HUDEP-2 (cell line): ENCODE data around the gene DCLK2.

ENCODE experiments used
- DNase-seq, 76 experiments: peaks; one replicate each; lab custom pipeline; 2025; ENCODE audit not compliant: unreplicated experiment in 76 of 76; lab: John Stamatoyannopoulos, UW

The DCLK2 gene

GRCh38 chr4:150115851-150116250 is 37.6 kb downstream of the DCLK2 start:
- no peak for DNase-seq

GRCh38 chr4:150116506-150116905 is 38.3 kb downstream of the DCLK2 start:
- no peak for DNase-seq

- DNase-seq: no peak
Observed at GRCh38 chr4:150117094-150117493, 38.8 kb downstream of the DCLK2 start.

GRCh38 chr4:150117629-150118028 is 39.4 kb downstream of the DCLK2 start:
- no peak for DNase-seq

GRCh38 chr4:150119492-150119891 is 41.2 kb downstream of the DCLK2 start:
- no peak for DNase-seq

- no peak for DNase-seq
Observed at GRCh38 chr4:150123087-150123486, 44.8 kb downstream of the DCLK2 start.

- no peak for DNase-seq
Observed at GRCh38 chr4:150123796-150124677, 45.8 kb downstream of the DCLK2 start.

GRCh38 chr4:150126201-150126863 is 48.1 kb downstream of the DCLK2 start:
- no peak for DNase-seq

GRCh38 chr4:150126864-150127203 is 48.6 kb downstream of the DCLK2 start:
- DNase-seq: no peak

- no peak for DNase-seq
Observed at GRCh38 chr4:150127757-150128156, 49.5 kb downstream of the DCLK2 start.

- no peak for DNase-seq
Observed at GRCh38 chr4:150130933-150131332, 52.7 kb downstream of the DCLK2 start.

GRCh38 chr4:150131581-150132228 is 53.5 kb downstream of the DCLK2 start:
- no peak for DNase-seq

- DNase-seq: no peak
Observed at GRCh38 chr4:150133605-150134004, 55.4 kb downstream of the DCLK2 start.

GRCh38 chr4:150135134-150135772 is 57.0 kb downstream of the DCLK2 start:
- no peak for DNase-seq

GRCh38 chr4:150136036-150136435 is 57.8 kb downstream of the DCLK2 start:
- DNase-seq: no peak

GRCh38 chr4:150136481-150136880 is 58.2 kb downstream of the DCLK2 start:
- no peak for DNase-seq

GRCh38 chr4:150139297-150139865 is 61.1 kb downstream of the DCLK2 start:
- no peak for DNase-seq

GRCh38 chr4:150140774-150141400 is 62.6 kb downstream of the DCLK2 start:
- DNase-seq: no peak

GRCh38 chr4:150141756-150142155 is 63.5 kb downstream of the DCLK2 start:
- DNase-seq: no peak

GRCh38 chr4:150142831-150143230 is 64.6 kb downstream of the DCLK2 start:
- DNase-seq: no peak
